Erythroblast (primary cell): ENCODE results near the gene RAB28.

Experiments used
- DNase-seq, 2 experiments: peaks; one replicate each; lab custom pipeline; 2025; lab: John Stamatoyannopoulos, UW
- GATA1 ChIP-seq: IDR thresholded peaks from 2 replicates; pipeline ENCODE4 v1.6.1; 2011; ENCODE audit warnings: low read depth, mild to moderate bottlenecking, control low read depth, low read length, moderate library complexity
- POLR2A ChIP-seq: IDR thresholded peaks from 2 replicates; pipeline ENCODE4 v1.6.1; 2011; ENCODE audit warnings: mild to moderate bottlenecking, low read length

The RAB28 gene

DNA sequence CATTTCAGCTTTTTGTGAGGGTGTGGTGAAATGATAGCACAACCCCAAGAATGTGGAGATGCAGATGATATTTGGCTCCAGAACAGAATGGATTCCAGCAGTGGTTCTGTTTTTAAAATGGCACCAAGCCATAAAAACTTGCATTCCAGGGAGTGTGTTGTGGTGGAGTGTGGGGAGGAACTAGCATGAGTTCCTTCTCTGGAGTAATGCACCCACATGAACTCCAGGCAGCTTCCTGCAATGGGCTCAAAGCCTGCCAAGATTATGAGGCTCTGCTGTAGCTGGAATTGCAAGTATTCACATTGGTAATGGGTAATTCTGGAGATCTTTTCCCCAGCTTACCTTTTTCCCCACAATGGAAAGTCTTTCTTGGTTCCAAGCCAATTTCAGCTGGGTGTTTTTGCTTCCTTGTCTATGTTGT is 161.4 kb downstream of the RAB28 start:
- DNase-seq, result no peak
- TF ChIP-seq GATA1, result no peak
- TF ChIP-seq POLR2A, result no peak
